ENCODE measurements around the gene CSNK2A1. TPM values are rescaled to one million over a fixed set of nuclear protein-coding genes. Genes with fewer than 3 reads are reported as not detected.

CSNK2A1 gene
- total RNA-seq, 1 experiment from 2014 or later = 110 TPM

DNA sequence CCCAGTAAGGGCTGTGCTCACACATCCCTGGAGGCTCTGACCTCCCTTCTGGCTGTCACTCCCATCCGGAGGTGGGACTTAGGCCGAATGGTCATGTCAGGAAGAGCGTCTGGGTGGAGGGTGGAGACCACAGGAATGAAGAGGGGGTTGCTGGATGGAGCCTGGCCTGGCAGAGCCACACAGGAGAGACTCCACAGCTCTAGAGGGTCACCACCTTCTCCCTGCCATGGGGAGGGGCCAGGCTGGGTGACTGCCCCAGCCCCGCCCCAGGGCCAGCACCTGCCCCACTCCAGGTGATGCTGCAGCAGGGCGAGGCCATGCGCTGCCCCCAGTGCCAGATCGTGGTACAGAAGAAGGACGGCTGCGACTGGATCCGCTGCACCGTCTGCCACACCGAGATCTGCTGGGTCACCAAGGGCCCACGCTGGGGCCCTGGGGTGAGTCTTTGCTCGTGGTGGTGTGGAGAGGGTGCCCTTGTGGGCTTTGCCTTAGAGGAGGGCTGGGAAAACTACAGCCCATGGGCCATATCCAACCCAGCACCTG is 114.9 kb downstream of the CSNK2A1 start:
- H3K9me3 Mint-ChIP-seq (ENCODE audit: low read depth, unreplicated experiment) = no peaks in the 10 kb centered on the region
- H3K4me1 Mint-ChIP-seq (ENCODE audit: low read depth, unreplicated experiment) = peaks cover 7% of the 10 kb centered on the region
- CTCF ChIA-PET = interaction anchor here (1.3 kb wide), 1 partner anchor 66 kb away, joined by 3 read pairs; no protein-coding TSS in a partner anchor
- BruUV-seq (replicated peaks) = no TSS peak
- DNase-seq = no peak
- TF ChIP-seq, protein P1, sequence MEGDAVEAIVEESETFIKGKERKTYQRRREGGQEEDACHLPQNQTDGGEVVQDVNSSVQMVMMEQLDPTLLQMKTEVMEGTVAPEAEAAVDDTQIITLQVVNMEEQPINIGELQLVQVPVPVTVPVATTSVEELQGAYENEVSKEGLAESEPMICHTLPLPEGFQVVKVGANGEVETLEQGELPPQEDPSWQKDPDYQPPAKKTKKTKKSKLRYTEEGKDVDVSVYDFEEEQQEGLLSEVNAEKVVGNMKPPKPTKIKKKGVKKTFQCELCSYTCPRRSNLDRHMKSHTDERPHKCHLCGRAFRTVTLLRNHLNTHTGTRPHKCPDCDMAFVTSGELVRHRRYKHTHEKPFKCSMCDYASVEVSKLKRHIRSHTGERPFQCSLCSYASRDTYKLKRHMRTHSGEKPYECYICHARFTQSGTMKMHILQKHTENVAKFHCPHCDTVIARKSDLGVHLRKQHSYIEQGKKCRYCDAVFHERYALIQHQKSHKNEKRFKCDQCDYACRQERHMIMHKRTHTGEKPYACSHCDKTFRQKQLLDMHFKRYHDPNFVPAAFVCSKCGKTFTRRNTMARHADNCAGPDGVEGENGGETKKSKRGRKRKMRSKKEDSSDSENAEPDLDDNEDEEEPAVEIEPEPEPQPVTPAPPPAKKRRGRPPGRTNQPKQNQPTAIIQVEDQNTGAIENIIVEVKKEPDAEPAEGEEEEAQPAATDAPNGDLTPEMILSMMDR (IDR thresholded peaks at IDR 0.05; ENCODE audit: unreplicated experiment) = no peak
- H3K4me3 Mint-ChIP-seq (ENCODE audit: low read depth, unreplicated experiment) = no peak overlapping the region
- intact Hi-C loops (cut with micrococcal nuclease; ENCODE audit: unreplicated experiment) = no loop called here
- peaks cover 97% of the 10 kb centered on the region for H3K36me3 Mint-ChIP-seq (ENCODE audit: insufficient read depth, unreplicated experiment)
- no peak overlapping the region for H3K27ac Mint-ChIP-seq (ENCODE audit: unreplicated experiment)
- no peaks in the 10 kb centered on the region for H3K27me3 Mint-ChIP-seq (ENCODE audit: unreplicated experiment)

DNA sequence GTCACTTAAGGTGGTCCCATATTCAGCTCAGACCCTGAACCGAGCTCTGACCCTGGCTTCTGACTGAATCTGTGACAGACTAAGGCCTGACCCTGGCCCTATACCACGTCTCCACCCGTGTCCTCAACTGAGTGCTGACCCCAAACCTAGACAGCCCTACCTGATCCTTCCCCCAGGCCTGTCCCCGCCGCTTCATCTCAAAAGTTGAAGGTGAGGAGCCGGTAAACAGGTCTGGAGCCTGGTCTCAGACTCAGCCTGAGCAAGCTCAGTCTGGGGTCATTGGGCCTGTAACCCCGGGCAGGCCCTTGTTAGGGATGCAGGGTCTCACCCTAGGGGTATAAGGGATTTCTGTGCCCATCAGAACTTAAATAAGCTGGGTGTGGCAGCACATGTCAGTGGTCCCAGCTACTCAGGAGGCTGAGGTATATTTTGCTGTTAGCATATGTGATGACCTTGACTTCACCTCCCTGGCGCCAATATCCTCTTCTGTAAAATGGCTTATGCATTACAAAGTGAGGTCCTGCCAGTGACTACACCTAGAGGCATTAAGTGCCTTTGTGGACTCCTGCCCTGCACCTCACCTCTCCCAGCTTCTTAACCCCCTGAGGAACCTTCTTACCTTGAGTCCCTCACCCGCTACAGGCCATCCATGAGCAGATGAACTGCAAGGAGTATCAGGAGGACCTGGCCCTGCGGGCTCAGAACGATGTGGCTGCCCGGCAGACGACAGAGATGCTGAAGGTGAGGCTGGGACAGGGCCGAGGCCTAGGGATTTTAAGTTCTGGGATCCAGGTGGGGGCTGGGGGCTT is 115.5 kb downstream of the CSNK2A1 start:
- TF ChIP-seq, protein P1 (IDR thresholded peaks at IDR 0.05; ENCODE audit: unreplicated experiment) = no peak
- Mint-ChIP-seq H3K36me3 (ENCODE audit: insufficient read depth, unreplicated experiment) (peaks cover 93% of the 10 kb centered on the region), H3K4me3 (ENCODE audit: low read depth, unreplicated experiment) (no peak overlapping the region), H3K27ac (ENCODE audit: unreplicated experiment) (no peak overlapping the region), H3K9me3 (ENCODE audit: low read depth, unreplicated experiment) (no peaks in the 10 kb centered on the region), H3K27me3 (ENCODE audit: unreplicated experiment) (no peaks in the 10 kb centered on the region), H3K4me1 (ENCODE audit: low read depth, unreplicated experiment) (peaks cover under 1% of the 10 kb centered on the region)
- DNase-seq = no peak
- CTCF ChIA-PET = interaction anchor here (1.3 kb wide), 1 partner anchor 65 kb away, joined by 3 read pairs; no protein-coding TSS in a partner anchor
- intact Hi-C loops (cut with micrococcal nuclease; ENCODE audit: unreplicated experiment) = no loop called here
- BruUV-seq (replicated peaks) = no TSS peak

DNA sequence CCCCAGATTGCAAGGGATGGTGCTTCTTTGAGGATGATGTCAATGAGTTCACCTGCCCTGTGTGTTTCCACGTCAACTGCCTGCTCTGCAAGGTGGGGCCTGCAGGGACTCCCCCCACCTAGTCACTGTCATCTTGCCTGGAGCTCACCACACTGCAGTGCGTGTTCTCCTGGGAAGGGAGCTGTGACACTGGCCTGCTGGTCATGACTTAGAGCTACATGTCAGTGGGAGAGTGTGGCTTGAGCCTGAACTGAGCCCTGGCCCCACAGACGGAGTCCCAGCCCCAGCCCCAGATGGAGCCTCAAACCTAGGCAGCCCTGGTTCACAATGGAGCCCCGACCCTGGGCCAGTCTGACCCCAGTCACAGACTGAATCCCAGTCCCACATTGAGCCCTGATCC is 116.2 kb downstream of the CSNK2A1 start:
- H3K27ac Mint-ChIP-seq (ENCODE audit: unreplicated experiment) = no peak overlapping the region
- CTCF ChIA-PET = interaction anchor here (1.3 kb wide), 1 partner anchor 65 kb away, joined by 3 read pairs; no protein-coding TSS in a partner anchor
- H3K4me3 Mint-ChIP-seq (ENCODE audit: low read depth, unreplicated experiment) = no peak overlapping the region
- peaks cover 92% of the 10 kb centered on the region for H3K36me3 Mint-ChIP-seq (ENCODE audit: insufficient read depth, unreplicated experiment)
- no peak for DNase-seq
- H3K27me3 Mint-ChIP-seq (ENCODE audit: unreplicated experiment) = no peaks in the 10 kb centered on the region
- H3K9me3 Mint-ChIP-seq (ENCODE audit: low read depth, unreplicated experiment) = no peaks in the 10 kb centered on the region
- intact Hi-C loops (cut with micrococcal nuclease; ENCODE audit: unreplicated experiment) = no loop called here
- H3K4me1 Mint-ChIP-seq (ENCODE audit: low read depth, unreplicated experiment) = no peaks in the 10 kb centered on the region
- BruUV-seq (replicated peaks) = no TSS peak
- TF ChIP-seq, protein P1 (IDR thresholded peaks at IDR 0.05; ENCODE audit: unreplicated experiment) = no peak

DNA sequence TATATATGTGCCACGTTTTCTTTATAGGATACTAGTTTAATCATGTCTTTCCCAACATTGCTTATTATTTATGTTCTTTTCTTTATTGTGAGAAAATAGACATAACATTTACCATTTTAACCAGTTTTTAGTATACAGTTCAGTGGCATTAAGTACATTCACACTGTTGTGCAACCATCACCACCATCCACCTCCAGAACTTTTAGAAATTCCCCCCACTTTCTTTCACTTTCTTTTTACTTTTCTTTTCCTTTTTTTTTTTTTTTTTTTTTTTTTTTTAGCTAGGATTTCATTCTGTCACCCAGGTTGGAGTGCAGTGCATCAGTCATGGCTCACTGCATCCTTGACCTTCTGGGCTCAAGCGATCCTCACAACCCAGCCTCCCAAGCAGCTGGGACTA is 117.0 kb downstream of the CSNK2A1 start:
- no peaks in the 10 kb centered on the region for H3K27me3 Mint-ChIP-seq (ENCODE audit: unreplicated experiment)
- CTCF ChIA-PET = no interaction called here
- peaks cover 3% of the 10 kb centered on the region for H3K4me1 Mint-ChIP-seq (ENCODE audit: low read depth, unreplicated experiment)
- H3K4me3 Mint-ChIP-seq (ENCODE audit: low read depth, unreplicated experiment) = no peak overlapping the region
- TF ChIP-seq, protein P1 (IDR thresholded peaks at IDR 0.05; ENCODE audit: unreplicated experiment) = no peak
- no peak overlapping the region for H3K27ac Mint-ChIP-seq (ENCODE audit: unreplicated experiment)
- H3K9me3 Mint-ChIP-seq (ENCODE audit: low read depth, unreplicated experiment) = no peaks in the 10 kb centered on the region
- no peak for DNase-seq
- intact Hi-C loops (cut with micrococcal nuclease; ENCODE audit: unreplicated experiment) = no loop called here
- H3K36me3 Mint-ChIP-seq (ENCODE audit: insufficient read depth, unreplicated experiment) = peaks cover 94% of the 10 kb centered on the region
- BruUV-seq (replicated peaks) = no TSS peak

Other genes starting within 250 kb of the CSNK2A1 start
- 10.9 and 11.1 TPM in 2 replicates for gene ZCCHC3, start 246.2 kb downstream of the CSNK2A1 start, total RNA-seq (2022)
- gene SOX12, start 218.2 kb downstream of the CSNK2A1 start, total RNA-seq (2022) = 13.6 and 14.5 TPM in 2 replicates
- gene NRSN2, start 196.7 kb downstream of the CSNK2A1 start, total RNA-seq (2022) = 0.42 and 0.51 TPM in 2 replicates
- 47.2 and 53.0 TPM in 2 replicates for gene TRIB3, start 163.0 kb downstream of the CSNK2A1 start, total RNA-seq (2022)
- 142 and 144 TPM in 2 replicates for gene RBCK1, start 135.5 kb downstream of the CSNK2A1 start, total RNA-seq (2022)
- 15.0 and 18.7 TPM in 2 replicates for gene TBC1D20, start 81.3 kb downstream of the CSNK2A1 start, total RNA-seq (2022)
- not detected in 2 replicates for gene TCF15, start 66.5 kb upstream of the CSNK2A1 start, total RNA-seq (2022)
- 17.4 and 18.1 TPM in 2 replicates for gene SRXN1, start 109.4 kb upstream of the CSNK2A1 start, total RNA-seq (2022)
- gene SCRT2, start 132.0 kb upstream of the CSNK2A1 start, total RNA-seq (2022) = not detected in 2 replicates
- 11.1 TPM in 2 replicates for gene SLC52A3, start 224.7 kb upstream of the CSNK2A1 start, total RNA-seq (2022)

Data from Calu3 (cell line).